Measurements from ENCODE around the gene ATP11C. TPM values are rescaled to one million over a fixed set of nuclear protein-coding genes. Genes with fewer than 3 reads are reported as not detected.

Gene ATP11C
- total and polyA plus RNA-seq, 9 of the 15 experiments (the other 6 are each of a cell fraction or from before 2014, with no cell fraction given), result 18.2 to 42.2 (median 29.4) TPM

DNA sequence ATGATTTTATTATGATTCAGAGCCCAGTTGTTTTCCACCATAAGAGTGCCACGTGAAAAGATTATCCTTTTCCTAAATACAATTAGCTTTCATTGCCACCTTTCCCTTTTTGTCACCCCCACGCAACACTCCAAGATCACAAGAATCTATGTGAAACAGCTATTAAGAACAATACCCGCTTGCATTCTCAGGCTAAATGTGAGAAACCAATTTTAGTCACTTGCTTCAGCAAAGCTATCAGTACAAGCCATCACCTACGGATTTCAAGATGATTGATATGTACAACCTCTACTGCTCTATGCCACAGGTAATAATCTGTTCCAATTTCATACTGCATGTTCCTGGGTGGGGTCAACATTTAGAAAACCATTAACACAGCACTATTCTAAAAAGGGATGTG lies 2.5 kb downstream of the ATP11C start:
- in situ Hi-C loops (cut with MboI), result no loop called here
- H3K79me2 ChIP-seq (ENCODE audit: control insufficient read depth, insufficient read depth, low read length), result peaks cover 67% of the 10 kb centered on the region
- FAIRE-seq (no peak), ATAC-seq (no peak), DNase-seq (ENCODE audit: extremely low read depth in 1 of 4, low spot score in 3 of 4) (no peak)
- H3K9me1 ChIP-seq (ENCODE audit: control insufficient read depth, insufficient read depth, low read length), result no peaks in the 10 kb centered on the region
- H3K9me3 ChIP-seq (replicated peaks; ENCODE audit: control insufficient read depth, insufficient read depth, low read depth, low read length), result no peaks in the 10 kb centered on the region
- ChIA-PET POLR2A (interaction anchor here (0.9 to 2.0 kb wide), 5 partner anchors 10 to 55 kb away, joined by 3 to 8 read pairs (median 4); no protein-coding TSS in a partner anchor), CTCF (ENCODE audit: low intra/inter-chr PET ratio) (no interaction called here)
- no peak overlapping the region for H3K27ac ChIP-seq (ENCODE audit: extremely low read depth, low read depth, low read length)
- WGBS (ENCODE audit: insufficient coverage, low coverage, missing lambda C conversion rate), result 20% methylated on average over 4 of the region's 4 CpGs
- H3K4me3 ChIP-seq, result peak overlapping the region; percentile 83; the same call in 1 of the 2 replicates
- H3K4me2 ChIP-seq (ENCODE audit: insufficient read depth, low read length), result peak overlapping the region; percentile 82
- H3K9ac ChIP-seq (ENCODE audit: insufficient read depth in 1 of 2, low read depth in 2 of 2, low read length in 2 of 2), result peak overlapping the region in 1 of 2 experiments; percentile 77; a peak in 1 of 4 replicates
- intact Hi-C loops (cut with micrococcal nuclease), result loop anchor here (5.0 to 10.0 kb wide), 2 partner anchors 53 to 146 kb away; no protein-coding TSS in a partner anchor
- H3K4me1 ChIP-seq (replicated peaks in 1 of 2; ENCODE audit: control insufficient read depth in 2 of 2, insufficient read depth in 2 of 2, low read length in 2 of 2), result peaks cover 4 to 11% of the 10 kb centered on the region in 2 experiments; a peak in 4 of 5 replicates
- peak; percentile 37 for TF ChIP-seq MEIS2 (IDR thresholded peaks at IDR 0.05; ENCODE audit: partially characterized antibody)
- 0 out of 2 replicates have a peak, but pooled peaks have one; percentile 20 for TF ChIP-seq RBFOX2 (IDR thresholded peaks at IDR 0.05; ENCODE audit: low read depth, low read length)
- TF ChIP-seq NR2C1 (IDR thresholded peaks at IDR 0.05), result no peak
- no peak for TF ChIP-seq NR2C1 (tag; IDR thresholded peaks at IDR 0.05)
- H3K36me3 ChIP-seq (ENCODE audit: control insufficient read depth, insufficient read depth, low read length), result peaks cover 9% of the 10 kb centered on the region; the same call in 1 of the 3 replicates
- H4K20me1 ChIP-seq (replicated peaks; ENCODE audit: control insufficient read depth, insufficient read depth, low read length), result no peaks in the 10 kb centered on the region; the same call in none of the 2 replicates
- BruUV-seq (replicated peaks), result TSS peak; percentile 32
- no peak overlapping the region for H2AFZ ChIP-seq (ENCODE audit: low read depth, low read length)
- H3K27me3 ChIP-seq (ENCODE audit: control insufficient read depth in 2 of 2, insufficient read depth in 2 of 2, low read length in 2 of 2), result no peaks in the 10 kb centered on the region

DNA sequence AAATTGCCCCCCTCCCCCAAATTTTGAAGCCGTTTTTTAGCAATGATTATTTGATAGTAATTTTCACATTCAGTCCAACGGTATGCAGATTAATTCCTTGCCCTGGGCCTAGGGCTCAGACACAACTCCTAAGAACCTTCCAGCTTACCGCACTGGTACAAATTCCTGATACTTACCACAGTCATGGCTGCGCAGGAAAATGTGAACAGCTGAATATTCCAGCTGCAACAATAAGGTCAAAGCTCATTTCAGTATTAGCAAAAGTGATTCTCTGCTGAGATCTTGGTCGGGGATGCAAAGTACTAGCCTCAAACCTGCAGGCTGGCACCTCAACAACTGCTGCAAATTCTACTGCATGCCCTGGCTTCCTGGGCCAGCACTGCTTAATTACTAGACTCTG lies 3.0 kb downstream of the ATP11C start:
- no peaks in the 10 kb centered on the region for H3K27me3 ChIP-seq (ENCODE audit: control insufficient read depth in 2 of 2, insufficient read depth in 2 of 2, low read length in 2 of 2)
- no peak overlapping the region for H3K9ac ChIP-seq (ENCODE audit: insufficient read depth in 1 of 2, low read depth in 2 of 2, low read length in 2 of 2)
- BruUV-seq (replicated peaks), result no TSS peak
- H3K27ac ChIP-seq (ENCODE audit: extremely low read depth, low read depth, low read length), result no peak overlapping the region
- CTCF ChIA-PET (ENCODE audit: low intra/inter-chr PET ratio), result no interaction called here
- WGBS (ENCODE audit: insufficient coverage, low coverage, missing lambda C conversion rate), result 44% methylated on average over 5 of the region's 5 CpGs
- DNase-seq (ENCODE audit: extremely low read depth in 1 of 4, low spot score in 3 of 4) (no peak), FAIRE-seq (no peak), ATAC-seq (no peak)
- H3K4me3 ChIP-seq, result peak overlapping the region; percentile 15; the same call in 1 of the 2 replicates
- H4K20me1 ChIP-seq (replicated peaks; ENCODE audit: control insufficient read depth, insufficient read depth, low read length), result no peaks in the 10 kb centered on the region; the same call in none of the 2 replicates
- no peaks in the 10 kb centered on the region for H3K9me3 ChIP-seq (replicated peaks; ENCODE audit: control insufficient read depth, insufficient read depth, low read depth, low read length)
- H3K79me2 ChIP-seq (ENCODE audit: control insufficient read depth, insufficient read depth, low read length), result peaks cover 71% of the 10 kb centered on the region
- no peaks in the 10 kb centered on the region for H3K9me1 ChIP-seq (ENCODE audit: control insufficient read depth, insufficient read depth, low read length)
- POLR2A ChIA-PET, result interaction anchor here (0.9 to 2.0 kb wide), 4 partner anchors 9 to 17 kb away, joined by 3 to 8 read pairs (median 4); no protein-coding TSS in a partner anchor
- peak overlapping the region; percentile 53 for H3K4me2 ChIP-seq (ENCODE audit: insufficient read depth, low read length)
- H3K36me3 ChIP-seq (ENCODE audit: control insufficient read depth, insufficient read depth, low read length), result peaks cover 9% of the 10 kb centered on the region; the same call in 1 of the 3 replicates
- intact Hi-C loops (cut with micrococcal nuclease) (loop anchor here (5.0 to 10.0 kb wide), 2 partner anchors 53 to 145 kb away; no protein-coding TSS in a partner anchor), in situ Hi-C loops (cut with MboI) (no loop called here)
- no peak for TF ChIP-seq MEF2D (tag; conservative IDR thresholded peaks at IDR 0.05; ENCODE audit: low read depth)
- H2AFZ ChIP-seq (ENCODE audit: low read depth, low read length), result no peak overlapping the region
- H3K4me1 ChIP-seq (replicated peaks in 1 of 2; ENCODE audit: control insufficient read depth in 2 of 2, insufficient read depth in 2 of 2, low read length in 2 of 2), result peaks cover 4 to 11% of the 10 kb centered on the region in 2 experiments; a peak in 4 of 5 replicates

Measured in K562 (cell line).